Hepatocyte (in vitro differentiated cells): ENCODE measurements around the gene CASR.

Source experiments
- EZH2 ChIP-seq: fragments of 200-600 bp; sonication (generic); IDR thresholded peaks from 2 replicates; pipeline ENCODE4 v1.6.1; 2016; ENCODE audit warnings: antibody characterized with exemption, mild to moderate bottlenecking, borderline replicate concordance
- EZH2phosphoT487 ChIP-seq: fragments of 200-600 bp; sonication (generic); IDR thresholded peaks from one replicate; pipeline ENCODE4 v1.6.1; 2018; ENCODE audit warnings: antibody characterized with exemption, mild to moderate bottlenecking, low read depth, moderate library complexity; ENCODE audit not compliant: unreplicated experiment, severe bottlenecking
- TF ChIP-seq, protein P1 (sequence below): fragments of 200-600 bp; sonication (generic); IDR thresholded peaks from 2 replicates; pipeline ENCODE4 v1.5.1; 2016; ENCODE audit warnings: antibody characterized with exemption, mild to moderate bottlenecking; ENCODE audit not compliant: poor library complexity

DNA sequence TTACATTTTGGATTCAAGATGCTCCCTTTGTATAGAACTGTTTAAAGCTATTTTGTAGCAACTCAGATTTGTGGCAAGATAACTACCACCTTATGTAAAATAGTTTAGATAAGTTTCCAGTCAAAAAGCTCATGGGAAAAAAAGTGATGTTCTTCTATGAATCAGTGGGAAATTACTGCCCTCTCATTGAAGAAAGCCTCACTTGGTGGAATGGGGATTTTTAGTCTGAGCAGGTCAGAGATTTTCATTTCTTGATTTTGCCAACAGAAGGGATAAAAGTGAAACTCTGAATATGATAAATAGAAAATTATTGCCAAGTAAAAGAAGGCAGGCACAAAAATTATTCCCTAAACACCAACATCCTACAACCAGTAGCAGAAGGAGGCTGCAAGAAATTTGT is 115.7 kb downstream of the CASR start:
- TF ChIP-seq, protein P1, sequence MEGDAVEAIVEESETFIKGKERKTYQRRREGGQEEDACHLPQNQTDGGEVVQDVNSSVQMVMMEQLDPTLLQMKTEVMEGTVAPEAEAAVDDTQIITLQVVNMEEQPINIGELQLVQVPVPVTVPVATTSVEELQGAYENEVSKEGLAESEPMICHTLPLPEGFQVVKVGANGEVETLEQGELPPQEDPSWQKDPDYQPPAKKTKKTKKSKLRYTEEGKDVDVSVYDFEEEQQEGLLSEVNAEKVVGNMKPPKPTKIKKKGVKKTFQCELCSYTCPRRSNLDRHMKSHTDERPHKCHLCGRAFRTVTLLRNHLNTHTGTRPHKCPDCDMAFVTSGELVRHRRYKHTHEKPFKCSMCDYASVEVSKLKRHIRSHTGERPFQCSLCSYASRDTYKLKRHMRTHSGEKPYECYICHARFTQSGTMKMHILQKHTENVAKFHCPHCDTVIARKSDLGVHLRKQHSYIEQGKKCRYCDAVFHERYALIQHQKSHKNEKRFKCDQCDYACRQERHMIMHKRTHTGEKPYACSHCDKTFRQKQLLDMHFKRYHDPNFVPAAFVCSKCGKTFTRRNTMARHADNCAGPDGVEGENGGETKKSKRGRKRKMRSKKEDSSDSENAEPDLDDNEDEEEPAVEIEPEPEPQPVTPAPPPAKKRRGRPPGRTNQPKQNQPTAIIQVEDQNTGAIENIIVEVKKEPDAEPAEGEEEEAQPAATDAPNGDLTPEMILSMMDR, result no peak
- TF ChIP-seq EZH2 (no peak), EZH2phosphoT487 (no peak)
